HG02884 (cell line): Measurements from ENCODE around the gene USP50.
"Not testable (repeated sequence)": the region's sequence is repeated elsewhere in the genome, so short reads cannot be mapped to it uniquely, and the experiment has no call there.

Source experiments
- ATAC-seq: cut with Tn5 transposase; IDR thresholded peaks from one replicate; pipeline ENCODE4 v1.9.1; 2021; ENCODE audit warnings: mild to moderate bottlenecking, moderate library complexity; ENCODE audit not compliant: unreplicated experiment

The USP50 gene

DNA sequence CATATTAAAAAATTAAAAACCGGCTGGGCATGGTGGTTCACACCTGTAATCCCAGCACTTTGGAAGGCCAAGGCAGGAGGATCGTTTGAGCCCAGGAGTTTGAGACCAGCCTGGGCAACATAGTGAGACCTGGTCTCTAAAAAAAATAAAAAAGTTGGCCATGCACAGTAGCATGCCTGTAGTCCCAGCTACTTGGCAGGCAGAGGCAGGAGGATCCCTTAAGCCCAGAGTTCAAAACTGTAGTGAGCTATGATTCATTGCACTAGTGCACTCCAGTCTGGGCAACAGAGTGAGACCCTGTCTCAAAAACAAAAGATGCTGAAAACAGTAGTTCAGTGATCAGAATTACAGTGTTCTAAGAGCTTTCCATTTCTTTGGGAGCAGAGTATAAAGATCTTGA, 40.8 kb downstream of the USP50 start:
- not testable (repeated sequence) for ATAC-seq

DNA sequence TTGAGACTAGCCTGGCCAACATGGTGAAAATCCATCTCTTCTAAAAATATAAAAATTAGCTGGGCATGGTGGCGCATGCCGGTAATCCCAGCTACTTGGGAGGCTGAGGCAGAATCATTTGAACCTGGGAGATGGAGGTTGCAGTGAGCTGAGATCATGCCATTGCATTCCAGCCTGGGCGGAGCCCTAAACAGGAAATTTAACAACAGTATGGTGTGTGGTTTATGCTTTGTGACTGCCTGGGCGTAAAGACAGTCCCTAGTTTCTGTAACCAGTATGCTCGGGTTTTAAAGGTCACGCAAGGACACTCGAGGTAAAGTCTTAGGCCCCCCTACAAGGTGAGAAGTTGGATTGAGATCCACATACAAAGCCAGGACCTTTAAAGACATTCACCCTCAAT, 43.3 kb downstream of the USP50 start:
- no peak for ATAC-seq

DNA sequence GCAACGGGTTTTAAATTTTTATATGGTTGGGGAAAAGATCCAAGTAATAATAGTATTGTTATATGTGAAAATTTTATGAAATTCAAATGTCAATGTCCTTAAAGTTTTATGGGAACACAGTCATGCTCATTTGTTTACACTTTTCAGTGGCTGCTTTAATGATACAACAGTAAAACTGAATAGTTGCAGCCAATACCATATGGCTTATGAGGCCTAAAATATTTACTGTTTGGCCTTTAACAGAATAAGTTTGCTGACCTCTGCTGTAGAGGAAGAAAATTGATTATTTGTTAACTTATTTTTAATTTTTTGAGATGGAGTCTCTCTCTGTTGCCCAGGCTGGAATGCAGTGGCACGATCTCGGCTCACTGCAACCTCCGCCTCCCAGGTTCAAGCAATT, 44.7 kb downstream of the USP50 start:
- ATAC-seq, result no peak

DNA sequence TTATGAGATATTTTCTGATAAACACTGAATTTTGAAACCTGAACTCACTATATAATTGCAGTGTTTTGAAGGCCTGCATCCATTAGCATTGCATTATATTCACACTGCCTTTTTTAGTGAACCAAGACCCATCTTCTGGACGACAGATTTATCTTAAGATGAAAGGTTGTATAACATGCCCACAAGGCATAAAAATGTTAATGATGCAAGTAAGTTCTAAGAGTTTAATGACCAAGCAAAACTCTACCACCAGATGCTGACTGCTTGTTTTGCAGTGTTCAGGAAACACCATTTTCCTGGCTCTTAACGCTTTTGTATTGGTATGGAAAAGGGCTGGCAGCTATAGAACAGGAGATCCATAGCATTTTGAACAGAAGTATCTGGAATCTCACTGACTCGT, 46.1 kb downstream of the USP50 start:
- ATAC-seq, result no peak

DNA sequence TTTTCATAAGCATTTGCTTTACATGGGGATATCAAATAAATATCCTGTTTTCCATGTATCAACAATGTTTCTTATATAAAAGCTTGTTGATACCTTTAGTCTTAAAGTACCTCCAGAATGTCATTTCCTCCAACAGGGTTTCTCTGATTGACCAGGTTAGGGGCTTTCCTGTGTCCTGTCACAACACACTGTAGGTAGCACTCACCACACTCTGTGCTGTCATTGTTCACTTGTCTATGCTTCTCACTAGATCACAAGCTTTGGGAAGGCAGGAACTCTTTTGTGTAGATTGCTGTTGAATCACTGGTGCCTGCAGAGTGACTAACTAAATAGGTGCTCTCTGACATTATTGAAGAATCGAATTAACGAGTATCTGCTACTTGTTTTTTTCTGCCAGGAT, 49.8 kb downstream of the USP50 start:
- ATAC-seq, result no peak

DNA sequence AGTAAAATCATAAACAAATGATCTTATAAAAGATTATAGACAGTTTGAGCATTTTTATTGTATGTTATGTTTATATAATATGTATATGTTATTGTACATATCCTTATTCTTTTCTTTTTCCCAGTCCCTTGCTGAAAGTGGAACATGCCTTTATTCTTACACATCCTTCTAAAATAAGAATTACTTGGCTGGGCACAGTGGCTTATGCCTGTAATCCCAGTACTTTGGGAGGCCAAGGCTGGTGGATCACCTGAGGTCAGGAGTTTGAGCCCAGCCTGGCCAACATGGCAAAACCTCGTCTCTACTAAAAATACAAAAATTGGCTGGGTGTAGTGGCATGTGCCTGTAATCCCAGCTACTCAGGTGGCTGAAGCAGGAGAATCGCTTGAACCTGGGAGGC, 51.9 kb downstream of the USP50 start:
- not testable (repeated sequence) for ATAC-seq

DNA sequence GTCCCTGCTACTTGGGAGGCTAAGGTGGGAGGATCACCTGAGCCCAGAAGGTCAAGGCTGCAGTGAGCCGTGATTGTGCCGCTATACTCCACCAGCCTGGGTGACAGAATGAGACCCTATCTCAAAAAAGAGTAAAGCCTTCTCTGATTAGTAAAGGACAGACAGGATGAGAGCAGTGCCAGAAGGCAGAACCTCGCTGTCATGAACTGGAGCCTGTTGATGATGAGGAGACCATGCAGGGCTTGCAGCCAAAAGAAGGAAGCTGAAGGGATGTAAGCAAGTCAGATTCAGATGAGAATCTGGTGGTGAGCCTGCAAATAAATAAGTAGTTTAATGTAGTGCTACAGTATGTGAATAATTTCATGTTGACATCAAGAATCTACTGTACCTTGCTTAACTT, 52.8 kb downstream of the USP50 start:
- no peak for ATAC-seq

DNA sequence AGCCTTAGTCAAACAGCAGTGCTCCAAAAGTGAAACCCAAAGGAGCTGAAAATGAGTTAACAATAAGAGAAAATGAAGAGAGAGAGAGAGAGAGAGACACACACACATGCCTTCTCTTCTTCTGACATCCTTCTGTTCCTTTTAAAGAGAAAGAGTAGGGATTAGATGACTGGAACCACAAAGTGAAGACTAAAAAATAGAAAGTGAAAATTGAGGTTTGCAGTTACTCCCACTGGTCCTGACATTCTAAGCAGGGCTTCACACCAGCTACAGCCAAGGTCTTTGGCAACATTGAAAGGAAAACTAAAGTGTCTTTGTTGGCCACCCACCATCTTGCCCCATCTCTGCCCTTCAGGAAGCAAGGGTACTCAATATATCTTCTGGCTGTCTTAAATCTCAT, 59.2 kb downstream of the USP50 start:
- ATAC-seq, result no peak

DNA sequence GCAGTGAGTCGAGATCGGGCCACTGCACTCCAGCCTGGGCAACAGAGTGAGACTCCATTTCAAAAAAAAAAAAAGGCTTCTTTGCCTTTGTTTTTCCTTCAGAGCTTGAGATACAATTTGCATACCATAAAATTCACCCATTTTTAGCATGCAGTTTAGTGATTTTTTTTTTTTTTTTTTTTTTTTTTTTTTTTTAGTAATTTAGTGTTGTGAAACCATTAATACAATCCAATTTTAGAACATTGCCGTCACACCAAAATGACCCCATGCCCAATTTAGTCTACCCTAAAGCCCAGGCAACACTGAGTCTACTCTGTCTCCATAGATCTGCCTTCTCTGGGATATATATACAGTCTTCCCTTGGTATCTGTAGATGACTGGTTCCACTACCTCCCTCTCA, 61.1 kb downstream of the USP50 start:
- no peak for ATAC-seq

DNA sequence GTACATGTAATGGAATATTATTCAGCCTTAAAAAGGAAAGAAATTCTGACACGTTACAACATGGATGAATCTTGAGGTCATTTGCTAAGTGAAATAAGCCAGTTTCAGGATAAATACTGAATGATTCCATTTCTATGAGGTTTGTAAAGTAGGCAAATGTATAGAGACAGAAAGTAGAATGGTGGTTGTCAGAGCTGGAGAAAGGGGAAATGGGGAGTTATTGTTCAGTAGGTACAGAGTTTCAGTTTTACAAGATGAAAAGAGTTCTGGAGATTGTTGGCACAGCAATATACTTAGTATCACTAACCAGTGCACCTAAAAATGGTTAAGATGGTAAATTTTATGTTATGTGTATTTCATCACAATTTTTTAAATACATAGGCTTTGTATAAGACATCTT, 61.7 kb downstream of the USP50 start:
- peak; percentile 74 for ATAC-seq

DNA sequence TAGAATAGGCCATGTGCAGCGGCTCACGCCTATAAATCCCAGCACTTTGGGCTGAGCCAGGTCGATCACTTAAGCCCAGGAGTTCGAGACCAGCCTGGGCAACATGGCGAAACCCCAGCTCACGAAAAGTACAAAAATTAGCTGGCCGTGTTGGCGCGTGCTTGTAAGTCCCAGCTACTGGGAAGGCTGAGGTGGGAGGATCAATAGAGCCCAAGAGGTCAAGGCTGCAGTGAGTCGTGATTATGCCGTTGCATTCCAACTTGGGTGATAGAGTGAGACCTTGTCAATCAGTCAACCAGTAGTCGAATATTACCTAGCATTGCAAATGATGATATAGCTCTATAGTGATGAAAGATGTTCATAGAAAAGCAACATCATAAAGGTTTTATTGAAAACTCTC, 70.3 kb downstream of the USP50 start:
- no peak for ATAC-seq

DNA sequence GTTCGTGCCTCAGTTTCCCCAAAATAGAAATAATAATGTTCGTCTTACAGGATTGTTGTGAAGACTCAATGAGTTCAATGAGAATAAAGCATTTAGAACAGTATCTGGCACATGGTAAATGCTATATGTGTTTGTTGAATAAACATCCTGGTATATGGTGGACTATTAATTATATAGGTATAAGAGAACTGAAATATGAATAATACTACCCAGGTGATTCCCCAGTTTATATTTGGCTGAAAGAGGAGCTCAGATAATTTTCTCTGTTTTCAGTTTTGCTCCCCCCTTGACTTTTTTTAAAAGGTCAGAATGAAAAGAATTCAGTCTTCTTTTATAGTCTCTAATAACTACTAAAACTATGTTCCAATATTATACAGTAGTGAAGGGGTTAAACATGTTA, 75.4 kb downstream of the USP50 start:
- ATAC-seq, result no peak

DNA sequence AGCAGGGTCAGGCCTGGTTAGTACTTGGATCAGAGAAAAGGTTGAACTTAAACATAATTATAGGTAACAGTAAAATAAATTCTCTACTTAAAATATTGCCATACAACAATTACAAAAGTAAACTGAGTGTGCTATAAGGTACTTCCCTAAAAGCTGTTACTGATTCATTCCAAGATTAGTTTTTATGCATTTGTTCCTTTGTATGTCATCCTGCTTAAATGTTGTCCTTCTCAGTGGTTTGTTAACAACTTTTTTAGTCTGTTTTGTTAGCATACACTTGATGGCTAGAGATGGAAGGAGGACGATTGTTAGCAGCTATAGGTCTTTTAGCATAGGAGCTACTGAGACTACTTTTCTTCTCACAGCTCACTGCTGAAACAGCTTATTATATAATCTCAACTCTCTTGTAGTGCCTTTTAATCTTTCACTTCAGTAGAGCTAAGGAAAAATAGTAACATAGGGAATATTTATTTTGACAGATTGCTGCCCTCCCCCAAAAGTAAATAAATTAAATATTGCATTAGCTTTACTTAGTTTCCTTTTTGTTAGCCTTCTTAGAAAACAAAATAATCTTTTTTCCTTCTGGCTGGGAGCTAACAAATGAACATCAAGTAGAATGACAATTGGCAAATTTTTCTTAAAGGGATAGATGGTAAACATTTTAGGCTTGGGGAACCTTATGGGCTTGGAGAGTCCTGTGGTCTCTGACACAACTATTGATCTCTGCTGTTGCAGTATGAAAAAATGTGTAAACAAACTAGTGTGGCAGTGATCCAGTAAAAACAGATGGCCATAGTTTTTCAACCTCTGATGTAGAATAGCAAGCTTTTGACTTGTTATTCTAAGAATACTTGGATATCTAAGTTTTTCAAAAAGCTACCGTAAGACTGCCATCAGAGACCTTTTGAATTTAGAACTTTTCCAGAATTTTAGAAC, 82.8 kb downstream of the USP50 start:
- no peak for ATAC-seq

DNA sequence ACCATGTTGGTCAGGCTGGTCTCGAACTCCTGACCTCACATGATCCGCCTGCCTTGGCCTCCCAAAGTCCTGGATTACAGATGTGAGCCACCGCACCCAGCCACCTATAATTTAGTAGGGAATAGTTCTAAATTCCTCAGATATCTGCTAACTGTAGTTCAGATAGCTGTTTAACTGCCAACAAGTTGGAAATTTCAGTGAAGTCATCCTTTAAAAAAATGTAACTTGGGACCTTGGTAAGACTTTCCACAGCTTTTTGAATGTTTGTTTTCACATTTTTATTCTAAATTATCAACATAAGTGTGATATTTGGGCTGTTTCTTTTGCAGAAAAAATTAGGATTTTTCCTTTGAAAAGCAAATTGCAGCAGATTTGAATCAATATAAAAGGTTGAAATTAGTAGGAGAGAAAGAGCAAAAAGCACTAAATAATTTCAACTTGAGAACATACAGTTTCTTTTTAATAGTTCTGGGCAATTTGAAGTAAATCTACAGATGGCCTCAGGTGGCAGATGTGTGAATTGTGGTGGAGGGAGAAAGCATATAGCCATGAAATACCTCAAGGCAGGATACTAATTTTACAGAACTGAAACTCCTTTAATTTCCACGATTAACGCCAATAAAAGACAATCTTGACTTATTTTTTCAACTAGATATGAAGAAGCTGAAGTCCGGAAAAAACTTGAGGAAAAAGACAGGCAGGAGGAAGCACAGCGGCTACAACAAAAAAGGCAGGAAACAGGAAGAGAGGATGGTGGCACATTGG, 87.9 kb downstream of the USP50 start:
- no peak for ATAC-seq

DNA sequence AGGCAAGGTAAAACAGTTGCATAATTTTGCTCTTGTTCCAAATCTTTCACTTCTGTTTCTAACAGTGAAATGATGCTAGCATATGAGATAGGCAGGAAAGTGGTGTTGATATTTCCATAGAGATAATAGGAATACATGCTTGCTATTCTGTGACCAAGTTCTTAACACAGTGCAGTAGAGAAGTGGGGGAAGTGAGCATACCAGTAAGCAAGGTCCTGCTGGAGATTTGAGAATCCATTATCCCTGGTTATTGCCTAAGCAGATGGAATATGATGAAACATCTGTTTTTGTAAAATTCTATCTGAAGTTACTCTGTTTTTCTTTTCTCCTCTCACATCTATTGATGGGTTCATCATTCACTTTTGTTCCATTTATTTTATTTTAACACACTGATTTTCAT, 93.5 kb downstream of the USP50 start:
- no peak for ATAC-seq
